Measurements from ENCODE around the gene MYO18B.

GRCh38 chr22:26019596-26019995, 277.6 kb downstream of the MYO18B start:
- no peak for TF ChIP-seq POLR2A (IDR thresholded peaks at IDR 0.05; ENCODE audit: low read depth, low read length)
- TF ChIP-seq TAF1 (IDR thresholded peaks at IDR 0.05; ENCODE audit: low read depth, low read length) = no peak
- TF ChIP-seq POLR2AphosphoS5 (IDR thresholded peaks at IDR 0.05; ENCODE audit: low read depth, low read length) = no peak
- no peak for TF ChIP-seq SPI1 (IDR thresholded peaks at IDR 0.05; ENCODE audit: low read depth, low read length)
- no peak for TF ChIP-seq PAX5 (IDR thresholded peaks at IDR 0.05; ENCODE audit: insufficient read depth, low read length, severe bottlenecking)
- TF ChIP-seq POU2F2 (IDR thresholded peaks at IDR 0.05; ENCODE audit: low read depth, low read length) = no peak
